Cerebellar nuclear complex (tissue), 1 donor: ENCODE measurements around the gene NR4A1.

Experiments
- DNase-seq, 2 experiments: peaks; one replicate each; lab custom pipeline; 2025; lab: John Stamatoyannopoulos, UW

The NR4A1 gene

DNA sequence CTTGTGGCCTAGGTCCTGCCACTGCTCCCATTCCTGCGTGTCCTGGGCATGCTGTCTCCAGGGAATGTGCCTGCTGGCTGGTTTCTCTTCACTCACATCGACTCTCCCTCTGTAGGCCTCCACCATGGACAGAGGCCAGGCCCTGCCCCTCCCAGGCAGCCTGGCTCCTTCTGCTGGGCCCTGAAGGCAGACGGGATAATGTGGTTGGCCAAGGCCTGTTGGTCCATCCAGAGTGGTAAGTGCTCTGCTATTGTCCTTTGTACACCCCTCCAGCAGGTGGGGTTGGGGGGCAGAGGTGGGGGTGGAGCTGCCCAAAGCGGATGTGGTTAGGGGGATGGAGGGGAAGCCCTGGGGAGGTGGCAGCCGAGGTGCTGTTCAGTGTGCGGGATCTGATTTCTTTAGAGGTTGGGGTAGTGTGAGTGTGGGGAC is 9.5 kb upstream of the NR4A1 start:
- DNase-seq: no peak

DNA sequence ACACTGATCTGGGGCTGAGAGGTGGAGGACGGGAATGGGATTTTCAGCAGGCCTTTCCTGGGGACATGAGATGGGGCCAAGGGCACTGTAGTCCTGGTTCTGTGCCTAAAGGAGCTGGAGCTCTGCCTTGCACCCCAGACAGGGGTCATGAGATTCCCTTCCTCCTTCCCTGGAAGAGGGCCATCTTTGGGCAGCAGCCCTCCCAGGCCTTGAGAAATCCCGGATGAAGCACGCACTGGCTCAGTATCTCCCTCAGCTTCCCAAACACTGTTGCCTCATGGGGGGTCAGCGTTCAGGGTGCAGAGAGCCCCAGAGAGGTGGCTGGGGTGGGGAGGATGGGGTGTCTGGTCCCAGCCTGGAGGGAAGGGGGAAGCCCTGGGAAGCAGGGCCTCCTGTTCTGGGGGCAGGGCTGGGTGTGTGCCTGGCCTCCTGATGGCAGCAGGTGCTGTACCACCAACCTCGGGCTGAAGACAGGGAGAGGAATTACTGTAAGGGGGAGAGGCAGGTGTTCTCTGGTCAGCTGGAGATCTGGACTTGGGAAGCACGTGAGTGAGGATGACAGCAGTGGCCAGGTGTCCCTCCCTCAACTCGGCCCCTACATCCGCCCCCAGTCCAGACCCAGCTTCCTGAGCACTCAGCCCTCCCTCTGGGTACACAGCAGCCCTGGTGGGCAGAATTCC is 8.4 kb upstream of the NR4A1 start:
- DNase-seq: no peak

DNA sequence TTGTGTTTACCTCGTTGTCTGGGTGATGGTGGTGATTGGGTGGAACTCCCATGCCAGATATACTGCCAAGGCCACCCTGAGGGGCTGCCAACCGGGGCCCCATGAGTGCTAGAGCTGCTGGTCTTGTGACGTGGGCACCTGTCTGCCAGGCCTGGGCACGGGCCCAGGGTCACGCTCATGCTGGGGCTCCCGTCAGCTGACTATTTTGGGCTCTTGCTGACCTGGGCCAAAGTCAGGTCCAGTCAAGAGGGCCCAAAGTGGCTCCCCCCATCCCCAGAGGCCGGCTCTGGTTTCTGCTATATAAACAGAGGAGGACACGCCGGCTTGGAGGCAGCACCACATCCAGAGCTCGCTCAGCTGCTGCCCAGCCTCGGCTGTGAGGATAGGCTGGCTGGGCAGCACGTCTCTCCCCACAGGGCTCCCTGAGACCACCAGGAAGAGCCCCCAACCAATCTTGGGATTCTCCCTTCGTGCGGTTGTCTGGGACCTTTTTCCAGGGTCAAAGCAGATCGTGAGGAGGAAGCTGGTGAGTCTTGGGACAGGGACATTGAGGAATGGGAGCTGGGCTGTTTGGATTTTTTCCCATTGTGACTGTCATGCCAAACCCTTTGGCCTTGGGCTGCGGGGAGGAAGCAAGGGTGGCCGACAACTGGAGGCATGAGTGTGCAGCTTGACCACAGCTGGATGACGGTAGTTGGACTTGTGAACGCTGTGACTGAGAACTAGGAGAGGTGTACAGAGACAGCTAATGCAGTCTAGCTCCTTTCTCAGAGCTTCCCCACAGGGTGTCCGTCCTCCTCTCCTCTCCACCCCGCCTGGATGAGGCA is 7.6 kb upstream of the NR4A1 start:
- no peak for DNase-seq

DNA sequence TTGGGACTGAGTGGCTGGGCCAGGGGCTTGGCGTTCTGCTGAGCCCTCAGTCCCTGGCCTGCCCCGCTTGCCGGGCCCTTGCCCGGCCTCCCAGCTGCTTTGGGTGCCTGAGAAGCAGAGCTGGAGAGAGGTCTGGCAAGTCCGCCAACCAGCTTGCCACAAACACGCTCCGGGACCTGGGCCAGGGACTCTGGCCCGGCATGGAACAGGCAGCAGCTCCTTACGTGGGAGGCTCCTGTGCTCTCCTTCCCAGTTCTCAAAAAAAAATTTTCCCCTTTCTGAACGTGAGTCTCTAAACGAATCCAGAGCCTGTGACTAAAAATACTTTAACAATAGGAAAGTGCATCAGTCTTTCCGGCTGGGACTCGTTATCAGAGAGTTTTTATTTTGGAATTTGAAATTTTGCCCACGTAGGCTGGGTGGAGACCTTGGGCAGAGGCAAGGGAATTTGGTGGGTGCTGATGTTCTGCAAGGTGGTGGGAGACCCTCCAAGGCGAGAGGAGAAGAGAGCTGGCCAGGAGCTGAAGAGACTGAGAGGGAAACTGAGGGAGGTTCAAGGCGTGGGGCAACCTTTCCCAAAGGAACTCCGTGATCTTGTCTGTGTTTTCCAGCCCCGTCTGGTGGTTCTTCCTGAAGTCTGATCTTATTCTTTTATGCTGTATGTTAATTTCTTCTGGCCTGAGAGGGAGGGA is 6.8 kb upstream of the NR4A1 start:
- DNase-seq: peak in 1 of 2 experiments; percentile 8

DNA sequence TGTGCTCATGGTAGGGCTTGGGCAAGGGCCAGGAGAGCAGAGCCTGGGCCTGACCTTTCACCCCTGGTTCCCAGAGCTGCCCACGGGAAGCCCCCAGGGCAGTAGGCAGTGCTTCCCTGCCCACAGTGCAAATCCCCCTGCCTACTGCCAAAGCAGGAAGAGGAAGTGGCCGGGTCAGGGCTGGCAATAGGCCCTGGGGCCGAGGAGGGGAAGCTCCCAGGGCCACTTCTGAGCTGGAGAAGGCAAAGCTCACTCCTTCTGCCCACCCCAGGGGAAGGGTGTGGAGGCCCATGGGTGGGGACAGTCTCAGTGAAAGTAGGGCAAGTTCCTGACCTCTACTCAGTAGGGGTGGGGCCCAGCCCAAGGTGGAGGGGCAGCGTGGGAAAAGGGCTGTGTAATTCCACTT is 5.4 kb upstream of the NR4A1 start:
- no peak for DNase-seq

DNA sequence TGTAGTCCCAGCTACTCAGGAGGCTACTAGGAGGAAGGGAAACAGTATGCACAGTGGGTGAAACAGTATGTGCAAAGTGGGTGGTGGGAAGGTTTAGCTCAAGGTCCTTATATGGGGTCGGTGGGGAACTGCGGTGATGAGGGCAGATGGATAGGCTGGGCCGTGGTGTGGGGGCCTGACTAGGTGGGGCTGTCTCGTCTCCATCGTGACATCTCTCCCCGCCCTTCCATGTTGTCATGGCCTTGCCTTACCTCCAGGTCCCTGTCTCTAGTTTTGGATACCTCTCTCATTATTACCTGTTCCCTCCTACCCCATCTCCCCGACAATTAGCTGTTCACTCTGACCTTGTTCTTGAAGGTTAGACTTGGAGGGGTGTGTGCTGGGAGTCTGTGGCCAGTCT is 4.4 kb upstream of the NR4A1 start:
- no peak for DNase-seq

DNA sequence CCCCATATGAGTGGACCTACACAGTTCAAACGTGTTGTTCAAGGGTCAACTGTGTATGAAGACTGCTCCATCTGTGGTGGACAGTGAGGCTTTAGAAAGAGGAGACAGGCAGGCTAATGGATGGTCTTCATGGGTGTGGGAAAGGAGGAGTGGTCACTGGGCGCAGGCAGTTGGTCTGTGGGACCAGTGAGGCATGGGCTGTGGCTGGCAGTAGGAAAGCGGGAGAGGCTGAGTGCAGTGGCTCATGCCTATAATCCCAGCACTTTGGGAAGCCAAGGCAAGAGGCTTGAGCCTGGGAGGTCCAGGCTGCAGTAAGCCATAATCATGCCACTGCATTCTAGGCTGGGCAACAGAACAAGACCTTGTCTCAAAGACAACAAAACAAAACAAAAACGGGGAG is 2.0 kb upstream of the NR4A1 start:
- no peak for DNase-seq

DNA sequence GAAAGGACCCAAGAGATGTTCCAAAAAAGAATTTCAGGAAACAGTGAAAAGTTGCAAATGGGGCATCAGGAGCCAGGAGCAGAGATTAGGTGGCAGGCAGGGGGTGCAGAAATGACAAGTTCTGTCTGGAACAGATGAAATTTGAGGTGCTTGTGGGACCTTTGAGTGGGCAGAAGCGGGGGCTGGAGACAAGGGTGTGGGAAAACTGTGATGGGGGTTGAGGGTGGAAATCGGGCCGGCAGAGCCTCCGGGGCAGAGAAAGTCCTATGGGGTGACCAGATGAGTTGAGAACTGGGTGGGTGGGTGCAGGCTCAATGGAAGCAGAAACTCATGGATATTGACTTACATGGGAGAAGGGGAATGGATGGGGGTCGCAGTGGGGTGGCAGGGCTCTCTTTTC is 1.6 kb upstream of the NR4A1 start:
- DNase-seq: no peak

DNA sequence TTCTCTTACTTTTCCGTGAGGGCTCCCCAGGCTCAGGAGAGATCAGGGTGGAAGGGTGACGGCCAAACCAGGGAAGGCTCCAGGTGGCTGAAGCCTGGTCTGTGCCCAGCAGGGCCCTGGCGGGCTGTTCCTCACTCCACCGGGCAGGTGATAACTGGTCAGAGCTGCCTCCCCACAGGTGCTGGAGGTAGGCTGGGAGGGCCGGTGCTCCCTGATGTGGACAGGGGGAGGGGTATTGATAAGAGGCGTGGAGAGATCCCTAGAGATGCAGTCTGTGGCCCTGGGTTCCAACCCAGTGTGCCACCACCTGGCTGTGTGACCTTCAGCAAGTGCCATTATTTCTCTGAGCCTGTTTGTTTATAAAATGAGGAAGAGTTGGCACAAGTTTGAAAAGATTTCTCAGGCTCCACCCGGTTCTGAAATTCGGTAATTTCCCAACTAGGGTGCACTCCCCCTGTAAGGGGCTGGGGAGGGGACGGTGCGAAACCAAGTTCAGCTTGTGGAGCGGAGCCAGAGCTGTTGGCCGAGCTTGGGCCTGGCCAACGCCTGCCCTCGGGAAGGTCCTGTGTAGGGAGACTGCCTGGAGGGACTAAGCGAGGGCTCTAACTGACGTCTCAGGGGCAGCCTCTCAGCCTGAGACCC is 1.0 kb upstream of the NR4A1 start:
- no peak for DNase-seq

DNA sequence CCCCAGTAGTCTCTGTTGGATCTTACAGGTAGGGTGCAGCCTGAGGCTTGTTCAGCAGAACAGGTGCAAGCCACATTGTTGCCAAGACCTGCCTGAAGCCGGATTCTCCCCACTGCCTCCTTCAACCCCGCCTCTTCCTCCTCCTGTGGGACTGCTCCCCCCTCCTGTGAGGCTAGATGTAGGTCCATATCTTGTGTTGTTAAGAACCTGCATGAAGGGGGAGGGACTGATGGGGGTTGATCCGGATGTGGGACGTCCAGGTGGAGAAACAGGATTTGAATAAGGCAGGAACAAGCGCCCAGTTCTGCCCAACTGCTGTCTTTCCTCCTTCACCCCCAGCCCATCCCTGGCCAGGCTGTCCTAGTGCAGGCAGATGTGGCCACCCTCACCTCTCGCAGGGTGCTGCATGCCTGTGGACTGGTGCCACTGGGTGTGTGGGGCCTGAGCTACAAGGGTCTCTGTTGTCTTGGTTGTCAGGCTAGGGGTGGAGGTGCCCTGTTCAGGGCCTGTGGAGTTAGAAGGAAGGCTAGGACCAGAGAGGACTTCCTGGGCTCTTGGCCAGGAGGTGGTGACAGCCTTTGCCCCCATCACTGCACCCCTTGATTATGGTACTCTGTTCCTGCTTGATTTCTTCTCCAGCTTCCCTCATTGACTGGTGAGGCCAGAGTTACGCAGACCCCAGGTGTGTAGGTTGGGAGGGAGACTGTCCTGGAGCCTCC is 1.4 kb downstream of the NR4A1 start:
- DNase-seq: no peak

DNA sequence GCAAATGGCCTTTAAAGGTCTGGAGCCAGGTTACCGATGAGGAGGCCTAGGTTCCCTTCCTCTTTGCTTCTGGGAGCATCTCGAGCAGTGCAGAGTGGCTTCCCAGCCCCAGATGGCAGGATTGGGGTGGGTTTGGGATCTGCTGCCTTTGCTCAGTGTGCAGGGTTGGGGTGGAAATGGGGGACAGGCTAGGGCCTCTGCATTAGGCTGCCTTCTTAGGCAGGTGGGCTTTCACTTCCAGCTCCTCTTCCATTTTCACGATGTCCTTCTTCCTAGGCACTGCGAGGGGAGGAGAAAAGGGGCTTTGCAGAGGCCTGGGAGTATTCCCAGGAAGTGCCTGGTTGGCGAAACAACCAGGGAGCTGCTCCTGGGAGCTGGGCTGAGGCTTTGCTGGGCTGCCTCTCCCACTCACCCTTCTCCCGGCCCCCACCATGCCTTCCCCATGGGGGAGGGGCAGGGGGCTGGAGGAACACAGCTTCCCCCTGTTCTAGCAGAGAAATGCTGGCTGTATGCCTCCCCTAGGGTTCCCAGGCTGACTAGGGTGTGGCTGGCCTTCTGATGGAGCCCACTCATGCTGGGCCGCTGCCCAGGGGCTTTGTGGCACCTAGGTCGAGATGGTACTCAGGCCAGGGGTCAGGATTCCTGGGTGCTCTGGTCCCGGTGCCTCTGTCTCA is 2.4 kb downstream of the NR4A1 start:
- DNase-seq: no peak

DNA sequence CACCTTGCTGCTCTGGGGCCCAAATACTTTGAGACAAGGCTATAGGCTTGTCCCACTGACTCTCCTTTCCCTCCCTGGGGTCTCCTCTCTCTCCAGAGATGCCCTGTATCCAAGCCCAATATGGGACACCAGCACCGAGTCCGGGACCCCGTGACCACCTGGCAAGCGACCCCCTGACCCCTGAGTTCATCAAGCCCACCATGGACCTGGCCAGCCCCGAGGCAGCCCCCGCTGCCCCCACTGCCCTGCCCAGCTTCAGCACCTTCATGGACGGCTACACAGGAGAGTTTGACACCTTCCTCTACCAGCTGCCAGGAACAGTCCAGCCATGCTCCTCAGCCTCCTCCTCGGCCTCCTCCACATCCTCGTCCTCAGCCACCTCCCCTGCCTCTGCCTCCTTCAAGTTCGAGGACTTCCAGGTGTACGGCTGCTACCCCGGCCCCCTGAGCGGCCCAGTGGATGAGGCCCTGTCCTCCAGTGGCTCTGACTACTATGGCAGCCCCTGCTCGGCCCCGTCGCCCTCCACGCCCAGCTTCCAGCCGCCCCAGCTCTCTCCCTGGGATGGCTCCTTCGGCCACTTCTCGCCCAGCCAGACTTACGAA is 3.1 kb downstream of the NR4A1 start:
- DNase-seq: no peak

DNA sequence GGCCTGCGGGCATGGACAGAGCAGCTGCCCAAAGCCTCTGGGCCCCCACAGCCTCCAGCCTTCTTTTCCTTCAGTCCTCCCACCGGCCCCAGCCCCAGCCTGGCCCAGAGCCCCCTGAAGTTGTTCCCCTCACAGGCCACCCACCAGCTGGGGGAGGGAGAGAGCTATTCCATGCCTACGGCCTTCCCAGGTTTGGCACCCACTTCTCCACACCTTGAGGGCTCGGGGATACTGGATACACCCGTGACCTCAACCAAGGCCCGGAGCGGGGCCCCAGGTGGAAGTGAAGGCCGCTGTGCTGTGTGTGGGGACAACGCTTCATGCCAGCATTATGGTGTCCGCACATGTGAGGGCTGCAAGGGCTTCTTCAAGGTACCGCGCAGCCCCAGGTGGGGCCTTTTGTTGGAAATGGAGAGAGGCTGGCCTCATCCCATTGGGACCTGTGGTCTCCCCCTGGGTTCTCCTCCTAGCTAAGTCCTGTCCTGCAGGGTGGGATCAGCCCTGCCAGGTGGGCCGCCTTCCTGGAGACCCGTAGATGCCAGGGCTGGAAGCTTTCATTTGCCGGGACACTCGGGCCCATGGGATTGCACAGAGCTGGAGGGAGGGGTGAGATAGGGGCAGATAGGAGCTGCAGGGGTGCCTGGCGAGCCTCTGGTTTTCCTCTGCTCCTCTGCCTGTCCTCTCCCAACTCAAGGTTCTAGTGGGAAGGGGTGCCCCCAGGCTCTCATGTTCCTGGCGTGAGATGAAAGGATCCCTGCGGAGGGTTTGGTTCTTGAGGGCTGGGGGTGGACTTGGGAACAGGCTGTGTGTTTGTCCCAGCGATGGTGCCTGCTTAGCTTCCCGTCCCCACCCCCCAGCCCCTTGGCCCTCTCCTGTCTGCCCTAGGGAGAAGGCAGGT is 3.8 kb downstream of the NR4A1 start:
- no peak for DNase-seq

DNA sequence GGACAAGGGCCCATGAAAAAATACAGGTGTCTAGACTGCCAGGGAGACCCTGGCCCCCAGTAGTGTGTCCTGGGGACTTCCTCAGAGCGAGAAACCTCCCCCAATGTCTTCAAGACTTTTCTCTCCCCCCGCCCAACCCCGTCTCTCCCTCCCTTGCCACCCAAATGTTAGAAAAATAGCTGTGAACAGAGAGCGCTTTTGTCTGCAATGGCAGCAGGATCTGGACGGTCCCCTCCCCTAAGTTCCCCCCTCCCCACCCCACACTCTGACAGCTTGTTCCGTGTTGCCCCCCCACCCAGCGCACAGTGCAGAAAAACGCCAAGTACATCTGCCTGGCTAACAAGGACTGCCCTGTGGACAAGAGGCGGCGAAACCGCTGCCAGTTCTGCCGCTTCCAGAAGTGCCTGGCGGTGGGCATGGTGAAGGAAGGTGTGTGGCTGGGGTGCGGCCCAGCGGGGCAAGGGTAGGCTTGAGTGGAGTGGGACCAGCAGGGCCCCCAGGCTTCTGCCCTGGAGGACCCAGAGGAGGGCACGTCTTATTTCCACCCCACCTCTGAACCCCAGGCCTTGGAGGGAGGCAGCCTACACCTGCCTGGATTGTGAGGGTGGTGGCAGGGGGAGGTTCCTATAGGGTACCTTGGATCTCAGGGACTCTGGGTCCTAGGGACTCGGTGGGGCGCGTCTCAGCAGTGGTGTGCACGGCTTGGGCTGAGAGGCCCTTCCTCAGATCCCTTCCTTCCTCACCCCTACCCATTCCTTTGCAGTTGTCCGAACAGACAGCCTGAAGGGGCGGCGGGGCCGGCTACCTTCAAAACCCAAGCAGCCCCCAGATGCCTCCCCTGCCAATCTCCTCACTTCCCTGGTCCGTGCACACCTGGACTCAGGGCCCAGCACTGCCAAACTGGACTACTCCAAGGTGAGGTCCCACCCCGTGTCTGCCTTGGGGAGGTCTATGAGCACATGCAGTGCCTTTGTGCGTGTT is 4.8 kb downstream of the NR4A1 start:
- no peak for DNase-seq

DNA sequence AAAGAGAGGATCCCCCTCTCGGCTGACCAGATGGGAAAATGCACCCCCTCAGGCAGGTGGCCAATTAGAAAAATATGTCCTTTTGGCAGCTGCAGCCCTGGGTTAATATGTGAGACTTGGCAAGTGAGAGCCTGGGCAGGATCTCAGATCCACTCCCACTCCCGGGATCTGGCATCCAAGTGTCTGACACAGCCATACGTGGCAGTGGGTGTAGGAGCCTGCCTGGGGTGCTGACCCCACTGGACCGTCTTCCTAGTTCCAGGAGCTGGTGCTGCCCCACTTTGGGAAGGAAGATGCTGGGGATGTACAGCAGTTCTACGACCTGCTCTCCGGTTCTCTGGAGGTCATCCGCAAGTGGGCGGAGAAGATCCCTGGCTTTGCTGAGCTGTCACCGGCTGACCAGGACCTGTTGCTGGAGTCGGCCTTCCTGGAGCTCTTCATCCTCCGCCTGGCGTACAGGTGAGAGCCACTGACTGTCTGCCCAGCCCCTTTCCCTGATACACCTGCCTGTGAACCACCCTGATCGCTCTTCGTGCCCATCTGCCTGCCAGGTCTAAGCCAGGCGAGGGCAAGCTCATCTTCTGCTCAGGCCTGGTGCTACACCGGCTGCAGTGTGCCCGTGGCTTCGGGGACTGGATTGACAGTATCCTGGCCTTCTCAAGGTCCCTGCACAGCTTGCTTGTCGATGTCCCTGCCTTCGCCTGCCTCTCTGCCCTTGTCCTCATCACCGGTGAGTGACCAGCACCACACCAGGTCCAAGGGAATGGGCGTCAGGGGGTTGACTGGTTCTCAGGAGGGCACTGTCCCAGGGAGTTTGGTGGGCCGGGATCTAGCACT is 5.8 kb downstream of the NR4A1 start:
- DNase-seq: no peak

DNA sequence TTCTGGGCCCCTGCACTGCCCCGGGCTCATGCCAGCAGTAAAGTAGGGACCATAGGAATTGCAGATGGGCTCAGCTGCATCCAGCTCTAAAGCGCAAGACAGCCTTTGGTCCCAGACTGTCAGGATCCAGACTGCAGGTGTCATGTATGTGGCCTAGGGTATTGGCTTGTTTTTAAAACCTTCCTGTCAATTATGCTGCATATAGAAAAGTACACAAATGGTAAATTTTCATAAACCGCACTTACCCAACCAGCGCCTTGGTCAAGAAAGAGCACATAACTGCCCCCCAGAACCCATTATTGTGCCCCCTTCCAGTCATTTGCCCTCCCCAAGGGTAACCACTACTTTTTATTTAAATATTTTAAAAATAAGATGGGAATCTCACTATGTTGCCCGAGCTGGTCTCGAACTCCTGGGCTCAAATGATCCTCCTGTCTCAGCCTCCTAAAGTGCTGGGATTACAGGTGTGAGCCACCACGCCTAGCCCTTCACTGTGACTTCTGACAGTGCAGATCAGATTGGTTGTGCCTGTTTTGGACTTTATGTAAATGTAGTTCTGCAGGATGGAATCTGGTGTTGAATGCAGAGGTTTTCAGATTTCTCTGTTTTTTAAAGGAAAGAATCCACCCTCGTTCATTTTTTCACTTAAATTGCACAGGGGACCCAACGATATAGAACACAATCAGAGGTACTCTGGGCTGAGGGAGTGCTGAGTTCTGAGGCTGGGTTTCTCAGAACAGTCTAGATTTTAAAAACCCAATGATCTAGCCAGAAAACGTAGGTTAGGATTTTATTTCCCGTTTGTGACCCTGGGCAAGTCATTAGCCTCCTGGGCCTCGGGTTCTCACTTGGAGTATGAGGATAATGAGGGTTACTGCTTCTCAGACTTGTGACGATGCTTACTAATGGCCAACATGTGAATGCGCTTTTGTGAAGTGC is 6.7 kb downstream of the NR4A1 start:
- no peak for DNase-seq
